Medulla oblongata (tissue), 1 donor: ENCODE results near the gene ARHGAP26.
"Not testable (repeated sequence)": the region's sequence is repeated elsewhere in the genome, so short reads cannot be mapped to it uniquely, and the experiment has no call there.

ENCODE experiments used
- DNase-seq: peaks from one replicate; pipeline ENCODE4 v3.0.0-alpha.2; 2015; ENCODE audit errors: extremely low spot score

The ARHGAP26 gene

DNA sequence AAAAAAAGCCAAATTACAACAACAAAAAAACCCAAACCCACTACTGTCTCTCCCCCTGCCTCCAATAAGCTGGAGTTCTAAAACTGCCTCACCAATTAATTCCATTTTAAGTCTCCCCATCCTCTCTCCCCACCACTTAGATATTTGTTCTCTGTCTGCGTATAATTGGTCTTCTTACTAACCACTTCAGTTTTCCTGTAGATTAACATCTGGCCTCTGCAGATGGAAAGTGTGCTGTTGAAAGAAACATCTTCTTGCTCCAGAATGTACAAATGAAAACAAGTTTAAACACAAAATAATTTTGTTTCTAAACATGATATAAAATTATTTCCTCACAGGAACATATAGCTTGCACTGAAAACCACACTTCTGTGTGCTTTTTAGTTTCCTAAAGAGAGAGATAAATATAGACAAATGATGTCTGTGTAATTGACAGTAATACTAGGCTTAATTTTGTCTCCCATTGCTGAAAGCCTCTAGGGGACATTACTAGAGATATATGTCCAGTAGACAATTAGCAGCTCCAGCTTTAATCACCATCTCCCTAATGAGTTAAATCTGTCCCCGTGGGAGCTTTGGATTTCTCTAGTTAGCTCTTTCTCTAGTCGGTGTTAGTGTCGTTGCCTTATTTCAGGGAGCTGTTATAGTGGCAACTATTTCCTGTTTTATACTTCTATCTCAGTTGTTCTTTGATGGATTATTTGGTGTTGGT, 164.0 kb downstream of the ARHGAP26 start:
- no peak for DNase-seq

DNA sequence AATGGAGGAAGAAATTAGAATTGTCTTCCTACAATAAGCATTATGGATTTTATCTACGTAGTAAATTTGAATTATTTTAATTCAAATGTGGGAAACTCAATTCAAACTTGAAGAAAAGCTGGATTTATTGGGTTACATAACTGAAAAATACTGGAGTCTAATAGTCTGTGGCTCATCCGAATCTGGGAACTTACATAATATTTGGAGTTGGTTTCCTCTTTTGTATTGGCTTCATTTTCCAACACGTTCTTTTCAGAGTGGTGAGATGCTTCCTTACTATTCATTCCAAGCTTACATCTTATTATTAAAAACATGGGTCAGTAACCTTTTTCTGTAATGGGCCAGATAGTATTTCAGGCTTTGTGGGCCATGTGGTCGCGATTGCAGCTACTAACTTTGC, 164.8 kb downstream of the ARHGAP26 start:
- no peak for DNase-seq

DNA sequence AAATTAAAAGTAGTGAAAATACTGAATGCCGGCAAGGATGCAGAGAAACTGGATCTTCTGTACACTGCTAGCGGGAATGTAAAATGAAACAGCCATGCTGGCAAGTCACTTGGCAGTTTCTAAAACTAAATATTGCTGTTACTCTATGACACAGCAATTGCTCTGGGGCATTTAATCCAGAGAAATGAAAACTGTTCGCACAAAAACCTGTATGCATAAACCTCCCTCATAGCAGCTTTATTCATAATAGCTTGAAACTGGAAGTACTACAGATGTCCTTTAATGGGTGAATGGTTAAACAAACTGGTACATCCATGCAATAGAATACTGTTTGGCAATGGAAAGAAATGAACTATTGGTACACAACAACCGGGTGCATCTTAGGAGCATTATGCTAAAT, 167.2 kb downstream of the ARHGAP26 start:
- no peak for DNase-seq

DNA sequence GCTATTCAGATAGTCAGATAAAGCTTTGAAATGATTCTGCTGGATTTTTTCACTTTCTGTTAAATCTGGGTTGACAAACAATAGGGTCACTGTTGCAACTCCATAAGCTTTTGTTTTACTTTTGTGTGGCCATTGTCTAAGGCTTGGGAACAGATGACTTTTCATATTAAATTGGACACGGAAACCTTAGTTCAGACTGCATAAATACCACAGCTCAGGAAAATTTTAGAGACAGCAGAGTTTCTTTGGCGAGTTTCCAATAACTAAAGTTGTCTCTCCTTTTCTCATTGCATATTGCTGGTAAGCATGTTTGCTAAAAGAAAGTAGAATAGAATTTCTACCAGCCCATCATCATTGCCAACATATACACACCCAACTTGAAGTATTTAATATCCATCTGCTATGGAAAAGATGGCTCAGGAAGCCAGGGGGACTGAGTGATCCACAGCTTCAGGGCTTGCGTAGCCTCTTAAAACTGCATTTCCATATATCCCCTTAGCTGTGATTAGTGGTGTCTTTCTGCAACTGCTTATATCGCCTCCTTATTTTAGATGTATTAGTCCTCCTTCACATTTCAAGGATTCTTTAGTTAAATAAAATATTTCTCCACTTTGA, 168.2 kb downstream of the ARHGAP26 start:
- peak; percentile 85 for DNase-seq

DNA sequence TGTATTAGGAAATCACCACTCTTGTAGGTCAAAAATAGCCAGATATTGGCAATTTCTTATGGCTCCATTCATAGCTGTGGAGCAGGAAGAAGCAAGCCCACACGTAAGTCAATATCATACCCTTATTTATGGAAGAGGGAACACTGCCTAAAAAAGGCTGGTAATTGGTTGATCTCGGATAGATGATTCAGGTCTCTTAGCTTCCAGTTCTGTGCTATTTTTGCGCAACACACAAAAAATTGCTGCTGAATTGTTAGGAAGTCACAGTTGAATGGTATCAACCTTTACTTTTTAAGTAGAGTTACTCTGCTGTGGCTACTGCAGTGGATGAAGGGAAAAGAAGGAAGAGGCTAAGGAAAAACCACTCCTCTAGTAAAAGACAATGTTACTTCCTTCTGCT, 168.8 kb downstream of the ARHGAP26 start:
- no peak for DNase-seq

DNA sequence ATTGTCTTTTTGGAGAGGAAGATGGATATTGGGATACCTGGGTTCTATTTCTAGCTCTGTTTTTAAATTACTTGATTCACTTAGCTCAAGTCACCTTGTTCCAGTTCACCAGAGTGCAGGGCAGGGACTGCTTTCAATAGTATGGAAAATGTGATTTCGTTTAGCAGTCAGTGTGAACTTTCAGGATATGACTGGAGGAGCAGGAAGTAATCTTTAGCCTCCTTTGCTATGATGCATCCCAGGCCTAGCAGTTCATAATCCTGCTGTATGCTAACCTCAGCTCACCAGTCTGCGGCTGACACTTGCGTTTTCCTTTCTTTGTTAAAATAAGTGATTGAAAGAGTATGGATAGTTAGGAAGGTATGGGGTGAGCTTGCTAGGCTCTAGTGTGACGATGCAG, 169.7 kb downstream of the ARHGAP26 start:
- DNase-seq: no peak

DNA sequence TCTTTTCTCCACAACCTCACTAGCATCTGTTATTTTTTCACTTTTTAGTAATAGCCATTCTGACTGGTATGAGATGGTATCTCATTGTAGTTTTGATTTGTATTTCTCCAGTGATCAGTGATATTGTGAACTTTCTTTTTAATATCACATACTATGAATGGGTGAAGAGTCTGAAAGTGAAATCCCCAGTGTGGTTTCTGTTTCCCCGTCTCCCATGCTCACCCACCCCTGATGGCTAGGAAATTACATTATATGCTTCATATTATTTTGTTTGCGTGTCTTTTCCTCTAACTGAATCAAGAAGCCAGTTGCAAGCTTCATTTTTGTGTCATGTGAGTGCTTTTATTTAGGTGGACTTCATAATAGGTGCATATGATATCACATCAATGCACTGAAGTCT, 171.1 kb downstream of the ARHGAP26 start:
- no peak for DNase-seq

DNA sequence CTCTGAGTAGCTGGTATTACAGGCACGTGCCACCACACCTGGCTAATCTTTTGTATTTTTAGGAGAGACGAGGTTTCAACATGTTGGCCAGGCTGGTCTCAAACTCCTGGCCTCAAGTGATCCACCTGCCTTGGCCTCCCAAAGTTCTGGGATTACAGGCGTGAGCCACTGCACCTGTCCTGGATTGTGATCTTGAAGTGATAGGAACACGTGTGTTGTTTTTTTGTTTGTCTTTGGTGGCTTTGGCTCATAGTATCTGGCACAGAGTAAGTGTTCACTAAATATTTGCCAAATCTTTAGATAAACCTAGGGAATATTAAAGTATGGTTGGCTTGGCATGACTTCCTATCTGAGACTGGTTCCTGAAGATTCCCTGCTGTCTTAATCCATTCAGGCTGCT, 172.7 kb downstream of the ARHGAP26 start:
- no peak for DNase-seq

DNA sequence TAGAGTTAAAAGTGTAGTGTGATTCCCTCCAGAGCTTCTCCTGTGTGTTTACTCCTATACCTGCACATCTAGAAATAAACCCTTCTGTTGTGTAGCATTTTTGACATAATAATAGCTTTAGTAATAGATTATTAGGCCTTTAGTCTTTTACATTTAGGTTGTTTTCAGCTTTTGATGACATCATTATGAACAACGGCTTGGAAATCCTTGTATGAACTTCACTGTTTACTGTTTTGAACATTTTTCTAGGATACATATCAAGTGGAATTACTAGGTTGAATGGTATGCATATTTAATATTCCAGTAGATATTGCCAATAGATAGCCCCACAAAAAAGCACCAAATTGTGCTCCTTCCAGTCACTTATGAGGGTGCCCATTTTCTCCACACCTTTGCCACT, 174.0 kb downstream of the ARHGAP26 start:
- DNase-seq: no peak

DNA sequence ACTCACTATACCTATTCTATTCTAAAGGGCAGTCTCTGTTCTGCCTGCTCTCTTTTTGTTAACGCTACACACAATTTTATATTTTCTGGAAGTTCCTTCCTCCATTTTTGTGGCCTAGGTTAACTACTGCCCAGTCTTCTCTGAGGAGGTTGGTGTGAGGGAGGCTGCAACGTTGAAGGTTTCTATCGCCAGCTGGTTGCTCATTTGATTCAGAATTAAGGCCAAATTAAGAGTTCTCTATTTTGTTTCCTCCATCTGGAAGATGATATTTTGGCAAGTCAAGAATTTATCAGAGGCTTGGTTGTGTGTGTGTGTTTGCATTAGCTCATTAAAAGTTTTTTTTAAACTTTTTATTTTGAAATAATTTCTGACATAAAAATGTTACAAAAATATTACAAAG, 175.1 kb downstream of the ARHGAP26 start:
- no peak for DNase-seq

DNA sequence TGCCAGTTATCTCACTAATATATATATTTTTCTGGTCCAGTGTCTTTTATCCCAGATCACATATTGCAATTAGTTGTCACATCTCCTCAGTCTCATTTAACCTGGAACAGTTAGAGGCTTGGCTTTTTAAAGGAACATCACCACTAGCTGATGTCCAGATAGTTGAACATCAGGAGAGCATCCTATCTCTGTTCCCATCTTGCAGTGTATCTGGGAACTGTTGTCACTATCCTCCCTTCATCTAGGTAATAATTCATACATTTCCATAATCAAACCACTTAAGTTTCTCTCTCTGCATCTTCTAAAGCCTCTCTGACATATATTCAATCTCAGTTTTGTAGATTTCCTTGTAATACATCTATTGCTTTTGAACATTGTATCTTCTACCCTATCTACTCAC, 175.7 kb downstream of the ARHGAP26 start:
- DNase-seq: no peak

DNA sequence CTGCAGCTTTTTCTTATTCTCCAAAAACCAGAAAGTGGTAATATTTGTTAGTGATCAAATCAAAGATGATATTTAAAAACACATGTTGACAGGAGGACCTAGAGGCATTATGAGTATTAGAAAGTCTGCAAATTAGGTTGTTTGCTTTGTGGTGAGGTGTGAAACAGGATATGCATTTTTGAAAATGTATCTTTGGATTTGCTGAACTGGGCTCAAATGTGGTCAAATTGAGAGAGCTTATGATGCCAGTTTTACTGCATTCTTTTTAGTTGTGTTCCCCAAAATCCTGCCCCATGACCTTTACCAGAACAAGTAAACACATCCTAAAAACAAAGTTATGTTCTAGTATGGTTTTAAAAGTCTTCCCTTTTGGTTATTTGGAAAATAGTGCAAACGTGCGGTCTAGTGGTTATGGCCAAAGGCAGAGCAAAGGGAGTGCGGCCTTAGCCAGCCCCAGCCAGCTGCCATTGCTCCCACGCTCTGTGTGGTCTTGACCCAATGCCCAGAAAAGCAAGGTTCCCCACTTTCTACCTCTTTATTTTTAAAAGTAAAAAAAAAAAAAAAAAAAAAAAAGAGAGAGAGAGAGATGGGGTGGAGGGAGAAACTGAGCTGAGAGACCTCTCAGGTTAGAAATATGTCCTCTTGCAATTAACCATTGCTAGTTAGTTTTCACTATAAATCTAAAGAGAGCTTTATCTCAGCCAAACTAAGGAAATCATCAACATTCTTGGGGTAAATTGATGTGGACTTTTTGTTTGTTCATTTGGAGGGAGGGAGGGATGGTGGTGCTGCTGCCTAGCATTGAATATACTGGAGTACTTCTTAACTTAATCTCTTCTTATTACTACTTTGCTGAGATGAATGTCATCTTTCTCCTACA, 176.6 kb downstream of the ARHGAP26 start:
- DNase-seq: no peak

DNA sequence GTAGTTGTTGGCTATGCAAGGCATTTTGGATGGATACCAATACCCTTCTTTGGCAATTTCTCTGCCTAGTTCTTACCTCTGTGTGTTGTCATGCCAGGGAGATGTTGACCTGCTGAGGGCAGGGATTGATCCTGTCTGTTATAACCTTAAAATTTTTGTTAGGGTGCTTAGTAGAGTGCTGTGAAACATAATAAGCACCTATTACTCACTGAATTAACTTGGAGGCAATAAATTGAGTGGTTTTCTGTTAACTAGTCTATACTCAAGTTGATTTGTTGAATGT, 177.2 kb downstream of the ARHGAP26 start:
- no peak for DNase-seq

DNA sequence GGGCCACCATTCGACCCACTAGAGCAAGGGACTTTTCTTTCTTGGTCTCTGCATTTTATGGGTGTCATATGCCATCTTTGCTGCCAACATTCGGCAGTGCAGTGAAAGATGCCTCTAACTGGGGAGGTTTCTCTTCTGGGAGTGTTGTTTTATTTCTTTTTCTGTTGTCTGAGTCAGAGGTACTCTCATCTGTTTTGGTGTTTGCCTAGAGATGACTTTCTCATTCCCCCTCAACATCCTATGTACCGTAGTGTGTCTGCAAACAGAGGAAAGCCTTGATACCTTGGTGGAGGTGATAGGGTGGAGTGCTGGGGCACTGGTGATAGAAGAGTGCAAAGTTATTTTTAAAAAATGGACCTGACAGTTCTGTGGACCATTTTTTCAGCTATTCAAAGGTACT, 182.1 kb downstream of the ARHGAP26 start:
- DNase-seq: no peak

DNA sequence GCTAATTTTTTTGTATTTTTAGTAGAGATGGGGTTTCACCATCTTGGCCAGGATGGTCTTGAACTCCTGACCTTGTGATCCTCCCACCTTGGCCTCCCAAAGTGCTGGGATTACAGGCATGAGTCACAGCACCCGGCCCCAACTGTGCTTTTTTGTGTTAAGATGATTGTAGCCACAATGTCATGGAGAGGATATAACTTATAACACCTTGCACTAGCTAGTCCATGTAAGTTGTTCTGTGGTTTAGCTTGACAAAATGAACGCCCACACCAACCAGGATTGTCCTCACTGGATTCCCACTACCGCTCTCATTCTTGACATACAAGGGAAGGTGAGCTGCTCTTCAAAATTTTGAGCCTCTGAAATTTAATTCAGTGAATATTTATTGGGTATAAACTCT, 182.7 kb downstream of the ARHGAP26 start:
- DNase-seq: not testable (repeated sequence)

DNA sequence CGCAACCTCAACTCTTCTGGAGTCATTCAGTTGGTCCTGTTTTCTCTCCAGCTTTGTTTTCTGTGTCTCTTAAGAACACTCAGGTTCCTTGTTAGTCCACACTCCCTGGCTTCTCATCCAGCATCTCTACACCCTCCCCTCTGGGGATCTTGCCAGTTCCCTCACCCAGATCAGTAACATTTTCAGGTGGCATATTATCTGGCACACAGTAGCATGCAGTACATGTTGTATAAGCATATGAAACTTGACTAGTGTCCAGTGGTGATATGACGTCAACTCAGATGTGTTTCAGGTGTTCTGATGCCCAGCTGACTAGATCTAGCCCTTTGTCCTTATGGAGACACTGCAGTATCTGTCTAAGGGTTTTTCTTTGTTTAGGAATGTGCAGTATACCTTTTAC, 184.3 kb downstream of the ARHGAP26 start:
- no peak for DNase-seq

DNA sequence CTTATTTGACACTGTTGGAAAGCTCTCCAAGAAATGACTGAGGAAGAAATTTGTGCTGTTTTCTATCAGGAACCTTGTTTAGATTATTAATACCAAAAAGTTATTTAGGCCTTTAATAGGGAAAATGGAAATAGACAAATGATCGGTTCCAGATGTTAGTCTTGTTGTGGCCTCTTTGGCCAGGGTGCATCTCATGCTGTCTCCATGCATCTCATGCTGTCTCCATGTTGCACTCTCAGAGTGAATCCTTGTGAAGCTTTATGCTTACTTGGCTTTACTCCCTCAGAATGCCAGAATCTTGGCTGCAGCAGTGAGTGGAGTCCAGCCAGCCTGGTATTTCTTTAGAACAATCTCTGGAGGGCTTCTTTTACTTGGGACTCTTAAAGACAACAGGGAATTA, 185.5 kb downstream of the ARHGAP26 start:
- no peak for DNase-seq

DNA sequence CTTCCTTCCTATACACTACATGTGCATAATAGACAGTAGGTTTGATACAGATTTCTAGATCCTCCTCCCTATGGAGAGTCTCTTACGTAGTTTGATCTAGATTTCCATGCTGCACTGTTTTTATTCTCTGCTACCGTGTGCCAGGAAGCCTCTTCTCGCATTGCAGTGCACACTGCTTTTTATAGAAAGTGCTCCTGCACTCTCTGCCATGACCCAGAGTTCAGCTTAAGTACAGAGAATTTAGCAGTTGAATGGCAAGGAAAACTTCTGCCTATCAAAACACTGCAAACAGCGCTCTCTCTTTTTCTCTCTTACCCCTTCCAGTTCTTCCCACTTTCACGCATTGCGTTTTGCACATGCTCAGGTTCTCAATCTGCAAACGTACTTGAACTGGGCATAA, 187.4 kb downstream of the ARHGAP26 start:
- DNase-seq: no peak

DNA sequence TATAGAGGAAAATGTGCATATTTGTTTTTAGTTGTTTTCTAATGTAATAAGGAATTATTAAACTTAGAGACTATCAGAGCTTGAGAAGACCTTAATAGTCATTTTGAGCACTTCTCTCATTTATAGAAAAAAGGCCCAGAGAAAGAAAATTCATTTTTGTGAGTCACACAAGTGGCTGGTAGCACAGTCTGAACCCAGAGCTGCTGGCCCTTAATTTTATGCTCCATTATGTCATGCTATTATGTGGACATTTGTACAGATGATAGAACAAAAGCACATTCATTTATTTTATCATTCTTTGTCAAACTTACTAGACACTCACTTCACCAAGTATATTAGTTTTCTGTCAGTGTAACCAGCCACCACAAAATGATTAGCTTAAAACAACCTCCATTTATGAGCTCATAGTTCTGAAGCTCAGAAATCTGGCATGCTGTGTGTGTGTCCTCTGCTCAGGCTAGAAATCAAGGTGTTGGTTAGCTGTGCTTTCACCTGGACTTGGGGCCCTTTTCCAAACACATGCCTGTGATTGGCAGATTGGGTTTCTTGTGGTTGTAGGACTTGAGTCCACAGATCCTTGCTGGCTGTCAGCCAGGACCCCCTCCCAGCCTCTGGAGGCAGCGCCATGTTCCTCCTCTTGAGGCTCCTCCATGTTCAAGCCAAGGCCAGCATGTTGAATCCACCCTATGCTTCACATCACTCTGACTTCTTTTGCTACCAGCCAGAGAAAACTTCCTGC, 188.9 kb downstream of the ARHGAP26 start:
- no peak for DNase-seq

DNA sequence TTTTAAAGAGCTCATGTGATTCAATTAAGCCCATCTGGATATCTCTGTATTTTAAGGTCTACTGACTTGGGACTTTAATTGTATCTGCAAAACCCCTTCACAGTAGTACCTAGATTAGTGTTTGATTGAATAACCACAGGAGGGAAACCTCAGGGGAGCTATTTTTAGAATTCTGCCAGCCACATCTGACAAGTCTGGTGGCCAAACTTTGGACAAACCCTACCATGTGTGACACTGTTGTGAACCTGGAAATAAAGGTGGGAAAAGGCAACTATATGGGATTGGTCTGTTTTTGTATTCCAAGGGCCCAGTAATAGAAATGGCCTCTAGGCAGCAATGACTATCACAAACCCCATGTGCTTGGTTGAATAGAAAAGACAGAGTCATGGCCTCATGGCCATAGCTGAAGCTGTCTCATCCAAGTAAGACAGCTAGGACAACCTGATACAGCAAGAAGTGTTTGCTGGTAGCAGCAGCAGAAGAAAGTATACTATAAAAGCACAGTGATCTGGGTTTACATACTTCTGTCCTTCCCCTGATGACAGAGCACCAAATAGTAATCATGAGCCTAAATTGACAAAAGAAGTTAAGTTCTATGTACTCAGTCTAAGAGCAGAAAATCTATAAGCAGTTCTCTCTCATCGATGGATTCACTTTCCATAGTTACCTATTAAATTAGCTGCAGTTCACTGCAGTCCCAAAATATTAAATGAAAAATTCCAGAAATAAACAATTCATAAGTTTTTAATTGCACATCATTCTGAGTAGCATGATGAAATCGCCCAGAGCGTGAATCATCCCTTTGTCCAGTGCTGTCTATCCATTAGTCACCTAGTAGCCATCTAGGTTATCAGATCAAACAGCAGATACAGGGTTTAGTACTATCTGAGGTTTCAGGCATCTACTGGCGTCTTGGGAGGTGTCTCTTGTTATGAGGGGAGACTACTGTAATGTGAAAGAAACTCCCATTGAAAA, 189.8 kb downstream of the ARHGAP26 start:
- DNase-seq: no peak
